Heart left ventricle (tissue), 13 donors: ENCODE data around the gene ANP32A.

Experiments used
- CTCF ChIP-seq, 12 donors: fragments of 200-600 bp; sonication (generic) in 4 of 12; IDR thresholded peaks; one replicate each; pipeline versions ENCODE4 v1.5.0 to v1.8.0; 2018 to 2022; ENCODE audit warnings: antibody characterized with exemption in 12 of 12, mild to moderate bottlenecking in 5 of 12
- POLR2A ChIP-seq, 2 donors: fragments of 450-650 bp; IDR thresholded peaks; one replicate each; pipeline ENCODE4 v1.6.1; 2017; ENCODE audit warnings: antibody characterized with exemption in 2 of 2, mild to moderate bottlenecking in 2 of 2, moderate library complexity in 2 of 2
- donor health status: ischemic (EF 13 %, LVEDD 7.1; RV severe dilation, severe dysfunction).
- donor health status: DM: no; HTN: yes; CAD: no.
- donor health status: DM: no; HTN: no; CAD: no.
- donor health status: ischemic (EF 25% LVEDD 6.9; RV normal size, moderate dysfunction).
- donor health status: ischemic (EF 25% LVEDD 5.7; RV mildly dilated, moderate dysfunction).
- donor health status: ischemic (EF 35%, LVEDD 5.7; RV mildly dilated, moderate dysfunction).
- donor health status: nonischemic (EF 11% LVEDD 7.7; RV severe dilation, severe dysfunction).
- donor health status: DM: yes; HTN: yes; CAD: no.
- donor health status: PGD.
- donor health status: ischemic (EF 29% LVEDD 5.4; RV normal size, mild dysfunction).
- donor health status: nonischemic (EF 23%, LVEDD 6.1; RV moderate dilation, normal function).

DNA sequence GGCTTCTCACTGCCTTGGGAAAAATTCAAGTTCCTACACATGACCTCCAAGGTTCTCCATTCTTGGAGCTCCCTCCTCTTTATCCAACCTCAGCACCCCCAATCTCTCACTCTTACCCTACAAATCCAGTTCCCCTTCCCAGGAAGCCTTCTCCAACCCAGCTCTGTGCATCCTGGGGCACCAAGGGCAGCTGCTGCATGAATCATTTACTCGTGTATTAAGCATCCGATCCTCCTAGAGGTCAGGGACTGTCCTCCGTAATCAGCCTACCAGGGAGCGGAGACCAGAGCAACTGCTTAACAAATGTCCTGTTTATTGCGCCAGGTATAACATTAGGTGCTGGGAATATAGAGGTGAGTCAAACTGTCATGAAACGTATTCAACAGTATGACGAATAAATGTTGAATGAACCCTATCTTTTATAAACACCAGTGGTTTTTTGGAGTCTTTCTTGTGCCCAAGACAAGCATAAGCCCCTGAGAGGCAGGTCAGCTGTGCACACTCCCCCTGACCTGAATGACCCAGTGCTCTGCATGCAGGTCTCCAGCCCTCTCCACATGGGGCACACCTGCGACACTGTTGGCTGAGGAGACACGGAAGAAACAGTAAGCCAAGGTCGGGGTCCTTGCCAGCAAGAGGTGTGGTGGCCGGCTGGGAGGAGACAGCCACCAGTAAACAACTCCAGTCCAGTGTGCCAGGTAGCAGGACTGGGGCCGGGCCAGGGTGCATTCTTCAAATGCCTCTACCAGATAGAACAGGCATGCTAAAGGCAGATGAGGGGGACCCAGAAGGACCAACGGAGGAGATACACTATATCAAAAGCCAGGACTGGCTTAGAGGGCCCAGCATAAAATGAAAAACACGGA lies 27.6 kb downstream of the ANP32A start:
- TF ChIP-seq CTCF (IDR thresholded peaks at IDR 0.05) (no peak), POLR2A (IDR thresholded peaks at IDR 0.05) (no peak)
